ENCODE data around the gene SGPL1.

SGPL1 gene

DNA sequence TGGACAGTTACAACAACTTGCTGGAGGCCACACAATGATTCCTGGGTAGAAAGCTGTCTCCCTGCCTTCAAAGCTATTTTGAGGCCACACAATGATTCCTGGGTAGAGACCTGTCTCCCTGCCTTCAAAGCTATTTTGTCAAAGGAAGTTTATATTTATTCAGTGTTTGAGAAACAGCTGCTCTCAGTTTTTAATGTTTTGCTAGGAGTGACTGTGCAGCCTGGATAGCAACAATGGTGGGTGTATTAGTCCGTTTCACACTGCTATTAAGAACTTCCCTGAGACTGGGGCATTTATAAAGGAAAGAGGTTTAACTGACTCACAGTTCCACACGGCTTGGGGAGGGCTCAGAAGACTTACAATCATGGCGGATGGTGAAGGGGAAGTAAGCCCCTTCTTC lies 3.9 kb upstream of the SGPL1 start:
- no peak for DNase-seq

DNA sequence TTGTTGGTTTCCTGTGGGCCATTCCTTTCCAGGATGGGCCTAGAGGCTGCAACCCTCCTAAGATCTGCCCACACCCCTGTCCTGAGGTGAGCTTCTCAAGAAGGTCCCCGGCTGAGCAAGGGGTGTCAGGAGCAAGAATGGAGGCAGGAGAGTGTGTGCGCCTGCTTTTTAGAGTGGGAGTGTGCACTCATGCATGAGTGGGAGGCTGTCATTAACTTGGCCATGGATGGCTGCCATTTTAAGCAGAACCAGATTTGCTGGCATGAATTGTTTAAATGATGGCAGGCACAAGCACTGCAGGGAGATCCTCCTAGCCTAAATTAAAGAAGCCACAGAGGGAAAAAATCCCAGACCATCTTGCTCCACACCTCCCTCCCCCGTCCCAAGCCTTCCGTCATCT lies 2.9 kb upstream of the SGPL1 start:
- DNase-seq, result no peak

GRCh38 chr10:70814126-70814525 lies 1.6 kb upstream of the SGPL1 start:
- no peak for DNase-seq

DNA sequence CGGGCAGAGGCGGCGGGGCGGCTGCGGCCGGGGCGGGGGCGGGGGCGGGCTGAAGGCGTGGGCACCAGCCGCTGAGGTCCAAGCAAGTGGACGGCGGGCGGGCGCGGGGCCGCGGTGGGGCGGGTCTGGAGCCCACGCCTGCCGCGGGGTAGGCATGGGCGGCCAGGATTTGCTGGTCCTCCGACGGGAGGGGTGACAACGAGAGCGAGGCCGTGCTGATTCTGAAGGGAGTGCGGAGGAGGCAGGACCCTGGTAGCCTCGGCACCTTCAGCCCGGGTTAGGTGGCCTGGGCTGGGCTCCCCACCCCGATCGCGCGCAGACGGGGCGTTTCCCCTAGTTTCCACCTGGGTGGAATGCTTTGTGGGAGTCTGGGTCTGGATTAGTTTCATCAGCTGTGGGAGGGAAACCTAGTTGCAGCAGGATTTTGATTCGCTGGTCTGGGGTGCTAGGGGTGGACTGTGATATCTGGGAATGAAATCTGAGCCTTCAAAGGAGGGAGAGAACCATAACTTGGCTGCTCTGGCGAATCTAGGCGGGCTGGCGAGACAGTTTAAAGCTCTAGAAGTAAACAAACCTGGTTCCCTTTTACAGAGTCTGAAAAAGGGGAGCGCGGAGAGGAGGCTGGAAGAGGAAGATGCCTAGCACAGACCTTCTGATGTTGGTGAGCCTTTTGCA lies 609 bp downstream of the SGPL1 start:
- peak; percentile 8 for DNase-seq

GRCh38 chr10:70820976-70821750 lies 5.4 kb downstream of the SGPL1 start:
- no peak for DNase-seq

- no peak for DNase-seq
These were observed 6.5 kb downstream of the SGPL1 start for GRCh38 chr10:70822076-70822820.

DNA sequence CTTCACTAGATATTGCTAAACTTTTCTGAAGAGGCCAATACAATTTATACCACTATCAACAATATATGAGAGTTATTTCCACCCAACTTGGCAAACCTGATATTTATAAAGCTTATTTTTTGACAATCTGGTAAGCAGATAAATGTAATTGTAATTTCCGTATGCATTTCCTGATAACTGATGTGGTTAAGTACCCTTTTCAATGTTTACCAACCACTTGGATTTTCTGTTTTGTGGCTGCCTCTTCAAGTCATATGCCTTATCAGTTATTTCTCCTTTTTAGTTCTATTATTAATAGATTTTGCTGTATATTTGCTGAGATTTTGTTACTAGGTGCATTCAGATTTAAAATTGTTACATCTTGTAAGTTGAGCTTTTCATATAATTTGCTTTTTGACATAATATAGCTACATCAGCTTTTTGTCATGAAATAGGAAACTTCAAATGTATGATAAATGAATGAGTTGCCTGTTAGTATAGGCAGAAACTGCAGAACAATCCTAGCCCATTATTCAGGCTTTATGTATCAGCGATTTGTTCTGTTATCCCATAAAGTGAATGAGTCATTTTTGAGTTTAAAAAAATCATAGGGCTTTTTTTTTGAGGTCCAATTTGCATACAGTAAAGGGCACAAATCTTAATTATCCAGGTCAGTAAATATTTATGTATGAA lies 11.5 kb downstream of the SGPL1 start:
- no peak for DNase-seq

- no peak for DNase-seq
These were observed 13.2 kb downstream of the SGPL1 start for GRCh38 chr10:70828923-70829322.

- no peak for DNase-seq
These were observed 13.8 kb downstream of the SGPL1 start for GRCh38 chr10:70829543-70829942.

- no peak for DNase-seq
These were observed 14.4 kb downstream of the SGPL1 start for GRCh38 chr10:70830164-70830563.

GRCh38 chr10:70832221-70832620 lies 16.5 kb downstream of the SGPL1 start:
- no peak for DNase-seq

- DNase-seq, result no peak
These were observed 17.2 kb downstream of the SGPL1 start for GRCh38 chr10:70832852-70833528.

GRCh38 chr10:70833601-70834000 lies 17.9 kb downstream of the SGPL1 start:
- no peak for DNase-seq

- no peak for DNase-seq
These were observed 18.3 kb downstream of the SGPL1 start for GRCh38 chr10:70834021-70834420.

DNA sequence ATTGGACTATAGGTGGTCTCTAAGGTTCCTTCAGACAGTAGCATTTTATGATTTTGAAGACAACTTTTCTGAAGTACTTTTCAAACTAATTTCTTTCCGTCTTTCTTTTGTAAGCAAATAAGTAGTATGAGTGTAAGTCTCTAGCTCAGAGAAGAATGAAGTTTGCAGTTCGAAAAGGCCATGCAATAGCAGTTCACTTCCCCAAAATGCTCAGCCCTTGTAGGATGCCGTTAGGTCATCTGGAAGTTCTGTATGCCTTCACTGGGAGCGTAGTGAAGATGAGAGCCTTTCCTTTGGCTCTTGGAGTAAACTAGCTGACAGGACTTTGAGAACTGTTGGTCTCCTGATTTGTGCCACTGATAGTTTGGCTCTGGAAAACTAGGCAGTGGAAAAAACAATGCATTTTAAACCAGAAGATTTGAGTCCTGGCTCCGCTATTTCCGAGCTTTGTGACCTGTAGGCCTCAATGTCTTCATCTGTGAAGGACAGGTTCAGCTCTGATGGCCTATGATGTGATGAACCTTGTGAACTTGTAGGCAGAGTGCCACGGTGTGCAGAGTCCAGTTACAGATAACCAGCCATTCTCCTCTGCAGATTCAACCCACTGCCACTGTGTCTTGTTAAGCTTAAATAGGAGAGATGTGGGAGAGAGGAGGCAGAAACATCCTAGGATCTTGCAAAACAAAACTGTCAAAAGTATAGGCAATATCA lies 18.8 kb downstream of the SGPL1 start:
- no peak for DNase-seq

GRCh38 chr10:70836319-70836718 lies 20.6 kb downstream of the SGPL1 start:
- no peak for DNase-seq

GRCh38 chr10:70837660-70838059 lies 21.9 kb downstream of the SGPL1 start:
- DNase-seq, result no peak

DNA sequence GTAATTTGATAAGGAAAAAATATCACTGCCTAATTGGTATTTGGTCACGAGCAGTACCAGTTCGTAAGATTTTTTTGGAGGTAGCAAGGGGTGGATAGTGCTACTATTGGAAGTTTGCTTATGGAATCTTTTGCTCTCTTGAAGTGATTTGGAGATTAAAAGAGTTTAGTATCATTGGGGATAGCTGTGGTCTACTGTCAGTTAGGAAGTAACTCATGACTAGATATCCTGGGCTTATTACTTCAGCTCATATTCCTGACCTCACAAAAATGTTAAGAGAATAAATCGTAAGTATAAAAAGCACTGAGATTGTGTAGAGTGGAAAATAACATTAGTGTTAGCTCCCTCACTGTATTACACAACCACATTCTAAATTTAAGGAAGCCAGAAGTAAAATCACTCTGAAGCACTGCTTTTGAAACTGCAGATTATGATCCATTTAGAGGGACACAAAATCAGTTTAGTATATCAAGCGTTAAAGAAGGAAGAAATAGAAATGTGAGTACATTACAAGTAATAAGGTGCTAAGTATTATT lies 22.6 kb downstream of the SGPL1 start:
- DNase-seq, result no peak

GRCh38 chr10:70840836-70841235 lies 25.1 kb downstream of the SGPL1 start:
- no peak for DNase-seq

GRCh38 chr10:70843333-70843732 lies 27.6 kb downstream of the SGPL1 start:
- no peak for DNase-seq

GRCh38 chr10:70843776-70844489 lies 28.2 kb downstream of the SGPL1 start:
- no peak for DNase-seq

All from NCI-H1694 treated with DMSO at 0.1 percent for 48 hours (cell line).